Stimulated activated CD4-positive, alpha-beta T cell treated with anti-CD3 and anti-CD28 coated beads, Interleukin-12 subunit alpha, Interleukin-12 subunit beta, amount 100 ng/mL, for 4 hours (primary cell): ENCODE measurements around the gene FLOT2.
"Not testable (repeated sequence)": the region's sequence is repeated elsewhere in the genome, so short reads cannot be mapped to it uniquely, and the experiment has no call there.

Experiments
- DNase-seq: peaks from one replicate; pipeline ENCODE4 v3.0.0-alpha.2; 2020

The FLOT2 gene

GRCh38 chr17:28867276-28867675, 30.3 kb downstream of the FLOT2 start:
- no peak for DNase-seq

GRCh38 chr17:28865946-28866752, 31.4 kb downstream of the FLOT2 start:
- DNase-seq = no peak

- no peak for DNase-seq
These were observed 32.3 kb downstream of the FLOT2 start for GRCh38 chr17:28864991-28865849.

- no peak for DNase-seq
These were observed 33.6 kb downstream of the FLOT2 start for GRCh38 chr17:28863953-28864352.

GRCh38 chr17:28862561-28862960, 35.0 kb downstream of the FLOT2 start:
- no peak for DNase-seq

GRCh38 chr17:28861393-28862203, 35.9 kb downstream of the FLOT2 start:
- no peak for DNase-seq

- DNase-seq = no peak
These were observed 37.1 kb downstream of the FLOT2 start for GRCh38 chr17:28860363-28860808.

GRCh38 chr17:28858801-28859355, 38.7 kb downstream of the FLOT2 start:
- DNase-seq = no peak

- DNase-seq = no peak
These were observed 39.4 kb downstream of the FLOT2 start for GRCh38 chr17:28857905-28858800.

- DNase-seq = no peak
These were observed 41.4 kb downstream of the FLOT2 start for GRCh38 chr17:28856028-28856574.

- DNase-seq = no peak
These were observed 42.2 kb downstream of the FLOT2 start for GRCh38 chr17:28855336-28855679.

- peak; percentile 76 for DNase-seq
These were observed 42.8 kb downstream of the FLOT2 start, which contains the start of gene ERAL1 for GRCh38 chr17:28854457-28855335. Gene ERAL1, plus strand, starts transcription at chr17:28855016. Its CDS starts 19 bp downstream, at chr17:28855035.

GRCh38 chr17:28853295-28853694, 44.2 kb downstream of the FLOT2 start:
- DNase-seq = no peak

GRCh38 chr17:28849281-28849680, 48.3 kb downstream of the FLOT2 start:
- DNase-seq = no peak

- peak; percentile 60 for DNase-seq
These were observed 48.9 kb downstream of the FLOT2 start for GRCh38 chr17:28848667-28849066.

- not testable (repeated sequence) for DNase-seq
These were observed 50.8 kb downstream of the FLOT2 start for GRCh38 chr17:28846699-28847098.

- no peak for DNase-seq
These were observed 51.3 kb downstream of the FLOT2 start for GRCh38 chr17:28846231-28846630.

- DNase-seq = no peak
These were observed 53.8 kb downstream of the FLOT2 start for GRCh38 chr17:28843816-28844148.

GRCh38 chr17:28842282-28843012, 55.1 kb downstream of the FLOT2 start, which contains the start of gene FAM222B:
Gene FAM222B, minus strand, starts transcription at chr17:28842790. Its CDS starts 76,123 bp downstream, at chr17:28766667.
- DNase-seq = peak; percentile 83

GRCh38 chr17:28841901-28842281, 55.6 kb downstream of the FLOT2 start:
- no peak for DNase-seq
